ENCODE results near the gene TALDO1.
A peak's percentile ranks its signal among the peaks of the same experiment; 100 is the strongest.

TALDO1 gene

GRCh38 chr11:769887-770641 lies 22.8 kb downstream of the TALDO1 start:
- DNase-seq (ENCODE audit: low spot score): no peak

GRCh38 chr11:770642-771616 lies 23.7 kb downstream of the TALDO1 start:
- no peak for DNase-seq (ENCODE audit: low spot score)

- DNase-seq (ENCODE audit: low spot score): no peak
These were observed 24.4 kb downstream of the TALDO1 start for GRCh38 chr11:771617-772204.

- DNase-seq (ENCODE audit: low spot score): no peak
These were observed 25.4 kb downstream of the TALDO1 start for GRCh38 chr11:772429-773390.

GRCh38 chr11:773425-773824 lies 26.2 kb downstream of the TALDO1 start:
- no peak for DNase-seq (ENCODE audit: low spot score)

- DNase-seq (ENCODE audit: low spot score): no peak
These were observed 26.6 kb downstream of the TALDO1 start for GRCh38 chr11:773830-774229.

- DNase-seq (ENCODE audit: low spot score): no peak
These were observed 27.8 kb downstream of the TALDO1 start for GRCh38 chr11:774873-775592.

- DNase-seq (ENCODE audit: low spot score): no peak
These were observed 28.9 kb downstream of the TALDO1 start for GRCh38 chr11:776263-776560.

GRCh38 chr11:776561-777287 lies 29.5 kb downstream of the TALDO1 start:
- DNase-seq (ENCODE audit: low spot score): peak; percentile 19

- DNase-seq (ENCODE audit: low spot score): peak; percentile 100
These were observed 30.3 kb downstream of the TALDO1 start, which contains the start of gene GATD1 for GRCh38 chr11:777288-778255. Gene GATD1 (minus strand): TSS chr11:777487. CDS start chr11:777462, 25 bp downstream.

GRCh38 chr11:778976-779954 lies 32.0 kb downstream of the TALDO1 start:
- DNase-seq (ENCODE audit: low spot score): no peak

- DNase-seq (ENCODE audit: low spot score): no peak
These were observed 32.8 kb downstream of the TALDO1 start for GRCh38 chr11:779955-780532.

GRCh38 chr11:782264-783174 lies 35.3 kb downstream of the TALDO1 start:
- DNase-seq (ENCODE audit: low spot score): no peak

GRCh38 chr11:783581-784015 lies 36.3 kb downstream of the TALDO1 start:
- DNase-seq (ENCODE audit: low spot score): no peak

- DNase-seq (ENCODE audit: low spot score): no peak
These were observed 39.2 kb downstream of the TALDO1 start for GRCh38 chr11:786235-787083.
